ENCODE results near the gene PTDSS2. TPM values are rescaled to one million over a fixed set of nuclear protein-coding genes. Genes with fewer than 3 reads are reported as not detected.
A peak's percentile ranks its signal among the peaks of the same experiment; 100 is the strongest.
"Not testable (repeated sequence)": the region's sequence is repeated elsewhere in the genome, so short reads cannot be mapped to it uniquely, and the experiment has no call there.

PTDSS2 gene
- total RNA-seq, 1 experiment from 2014 or later = 34.4 TPM

DNA sequence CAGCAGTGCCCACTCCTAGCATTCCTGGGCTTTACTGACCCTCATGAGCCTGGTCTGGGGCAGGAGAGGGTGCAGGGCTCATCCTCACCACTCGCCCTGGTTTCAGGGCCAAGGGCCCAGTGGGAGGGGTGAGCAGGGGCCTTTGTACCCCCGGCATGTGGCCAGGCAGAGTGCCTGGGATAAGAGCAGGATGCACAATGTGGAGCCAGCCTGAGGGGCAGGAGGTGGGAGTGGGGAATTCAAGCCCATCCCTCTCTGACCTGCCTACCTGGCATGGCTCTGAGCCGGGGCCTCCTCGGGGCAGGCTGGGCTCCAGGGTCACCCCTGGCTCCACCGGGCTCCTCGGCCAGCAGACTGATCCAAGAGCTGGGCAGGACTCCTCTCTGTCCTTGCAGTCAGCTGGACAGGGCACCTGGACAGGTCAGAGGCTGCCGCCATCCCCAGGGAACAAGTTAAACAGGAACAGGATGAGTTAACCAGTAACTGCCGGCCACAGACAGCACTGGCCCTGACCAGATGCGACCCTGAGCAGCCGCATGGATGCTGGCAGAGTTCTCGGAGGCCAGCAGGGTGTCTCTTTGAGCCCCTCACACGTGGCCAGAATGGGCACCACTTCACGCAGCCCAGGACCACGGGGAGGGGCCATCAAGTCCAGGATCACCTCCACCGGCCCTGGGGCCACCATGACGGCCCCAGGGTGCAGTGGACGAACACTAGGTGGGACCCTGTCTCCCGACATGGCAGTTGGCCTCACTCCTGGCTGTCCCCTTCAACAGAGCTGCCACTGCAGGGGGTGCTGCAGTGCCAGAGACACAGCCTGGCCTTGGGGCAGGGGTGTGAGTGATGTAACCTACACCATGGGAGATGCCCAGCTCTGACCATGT, 40.2 kb upstream of the PTDSS2 start:
- Histone ChIP-seq H3K9me3 (replicated peaks) (no peaks in the 10 kb centered on the region), H3K36me3 (no peaks in the 10 kb centered on the region), H3K4me1 (no peaks in the 10 kb centered on the region), H3K27ac (no peak overlapping the region), H3K27me3 (no peaks in the 10 kb centered on the region), H3K4me3 (no peak overlapping the region)
- DNase-seq = no peak

DNA sequence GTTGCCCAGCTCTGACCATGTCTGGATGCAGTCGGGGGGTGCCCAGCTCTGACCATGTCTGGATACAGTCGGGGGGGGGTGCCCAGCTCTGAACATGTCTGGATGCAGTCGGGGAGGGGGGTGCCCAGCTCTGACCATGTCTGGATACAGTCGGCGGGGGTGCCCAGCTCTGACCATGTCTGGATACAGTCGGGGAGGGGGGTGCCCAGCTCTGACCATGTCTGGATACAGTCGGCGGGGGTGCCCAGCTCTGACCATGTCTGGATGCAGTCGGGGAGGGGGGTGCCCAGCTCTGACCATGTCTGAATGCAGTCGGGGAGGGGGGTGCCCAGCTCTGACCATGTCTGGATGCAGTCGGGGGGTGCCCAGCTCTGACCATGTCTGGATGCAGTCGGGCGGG, 39.4 kb upstream of the PTDSS2 start:
- H3K9me3 ChIP-seq (replicated peaks); H3K36me3 ChIP-seq; DNase-seq; H3K27ac ChIP-seq; H3K4me1 ChIP-seq; H3K27me3 ChIP-seq; H3K4me3 ChIP-seq: not testable (repeated sequence)

DNA sequence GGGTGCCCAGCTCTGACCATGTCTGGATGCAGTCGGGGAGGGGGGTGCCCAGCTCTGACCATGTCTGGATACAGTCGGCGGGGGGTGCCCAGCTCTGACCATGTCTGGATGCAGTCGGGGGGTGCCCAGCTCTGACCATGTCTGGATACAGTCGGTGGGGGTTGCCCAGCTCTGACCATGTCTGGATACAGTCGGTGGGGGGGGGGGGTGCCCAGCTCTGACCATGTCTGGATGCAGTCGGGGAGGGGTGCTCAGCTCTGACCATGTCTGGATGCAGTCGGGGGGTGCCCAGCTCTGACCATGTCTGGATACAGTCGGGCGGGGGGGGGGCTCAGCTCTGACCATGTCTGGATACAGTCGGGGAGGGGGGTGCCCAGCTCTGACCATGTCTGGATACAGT, 38.6 kb upstream of the PTDSS2 start:
- not testable (repeated sequence) for H3K27ac ChIP-seq; H3K4me1 ChIP-seq; H3K9me3 ChIP-seq (replicated peaks); DNase-seq; H3K36me3 ChIP-seq; H3K4me3 ChIP-seq; H3K27me3 ChIP-seq

DNA sequence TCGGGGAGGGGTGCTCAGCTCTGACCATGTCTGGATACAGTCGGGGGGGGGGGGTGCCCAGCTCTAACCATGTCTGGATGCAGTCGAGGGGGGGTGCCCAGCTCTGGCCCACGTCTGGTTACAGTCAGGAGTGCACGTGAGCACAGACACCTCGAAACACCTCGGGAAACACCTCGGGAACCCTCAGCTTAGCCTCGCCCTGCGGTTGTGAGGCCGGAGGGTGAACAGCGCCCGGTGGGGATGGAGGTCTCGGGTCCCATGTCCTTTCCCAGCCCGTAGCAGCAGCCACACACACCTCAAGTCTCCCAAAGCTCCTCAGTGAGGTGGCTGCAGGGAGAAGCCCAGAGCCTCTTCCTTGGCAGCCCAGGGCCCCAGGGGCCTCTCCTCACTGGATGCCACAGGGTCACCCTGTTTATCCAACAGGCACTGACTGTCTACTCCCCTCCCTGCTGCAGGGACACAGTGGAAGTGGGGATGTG, 37.4 kb upstream of the PTDSS2 start:
- no peaks in the 10 kb centered on the region for H3K9me3 ChIP-seq (replicated peaks)
- H3K4me3 ChIP-seq = no peak overlapping the region
- H3K27me3 ChIP-seq = no peaks in the 10 kb centered on the region
- no peaks in the 10 kb centered on the region for H3K36me3 ChIP-seq
- H3K4me1 ChIP-seq = no peaks in the 10 kb centered on the region
- no peak overlapping the region for H3K27ac ChIP-seq
- DNase-seq = no peak

DNA sequence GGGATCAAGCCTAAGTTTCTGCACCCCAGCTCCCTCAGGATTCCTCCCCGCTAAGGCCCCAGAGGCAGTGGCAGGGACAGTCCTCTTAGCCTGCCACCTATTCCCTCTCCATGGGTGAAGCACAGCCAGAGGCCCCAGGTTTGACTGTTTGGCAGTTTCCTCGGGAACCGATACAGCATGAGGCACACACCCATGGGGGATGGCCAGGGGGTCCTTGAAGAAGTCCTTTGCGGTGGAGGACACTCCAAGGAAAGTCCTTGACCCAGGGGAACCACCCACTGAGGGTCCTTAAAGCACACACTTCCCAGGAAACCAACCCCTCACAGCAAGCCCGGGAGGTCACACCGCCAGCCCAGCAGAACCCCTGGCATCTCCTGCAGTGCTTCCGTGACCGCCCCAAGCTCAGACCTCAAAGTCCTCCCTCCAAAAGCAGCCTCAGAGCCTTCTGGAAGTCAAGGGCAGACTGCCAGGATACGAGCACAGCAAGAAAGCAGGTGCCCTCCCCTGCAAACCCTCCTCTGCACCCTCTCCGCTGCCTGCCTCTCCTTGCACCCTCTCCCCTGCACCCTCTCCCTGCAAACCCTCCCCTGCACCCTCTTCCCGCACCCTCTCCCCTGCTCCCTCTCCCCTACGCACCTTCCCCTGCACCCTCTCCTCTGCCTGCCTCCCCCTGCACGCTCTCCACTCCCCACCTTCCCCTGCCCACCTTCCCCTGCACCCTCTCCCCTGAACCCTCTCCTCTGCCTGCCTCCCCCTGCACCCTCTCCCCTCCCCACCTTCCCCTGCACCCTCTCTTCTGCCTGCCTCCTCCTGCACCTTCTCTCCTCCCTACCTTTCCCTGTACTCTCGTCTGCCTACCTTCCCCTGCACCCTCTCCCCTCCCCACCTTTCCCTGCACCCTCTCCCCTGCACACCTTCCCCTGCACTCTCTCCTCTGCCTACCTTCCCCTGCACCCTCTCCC, 36.7 kb upstream of the PTDSS2 start:
- no peaks in the 10 kb centered on the region for H3K36me3 ChIP-seq
- no peak overlapping the region for H3K4me3 ChIP-seq
- H3K9me3 ChIP-seq (replicated peaks) = no peaks in the 10 kb centered on the region
- H3K27me3 ChIP-seq = no peaks in the 10 kb centered on the region
- no peak overlapping the region for H3K27ac ChIP-seq
- H3K4me1 ChIP-seq = no peaks in the 10 kb centered on the region
- DNase-seq = peak in 1 of 2 experiments; percentile 17

DNA sequence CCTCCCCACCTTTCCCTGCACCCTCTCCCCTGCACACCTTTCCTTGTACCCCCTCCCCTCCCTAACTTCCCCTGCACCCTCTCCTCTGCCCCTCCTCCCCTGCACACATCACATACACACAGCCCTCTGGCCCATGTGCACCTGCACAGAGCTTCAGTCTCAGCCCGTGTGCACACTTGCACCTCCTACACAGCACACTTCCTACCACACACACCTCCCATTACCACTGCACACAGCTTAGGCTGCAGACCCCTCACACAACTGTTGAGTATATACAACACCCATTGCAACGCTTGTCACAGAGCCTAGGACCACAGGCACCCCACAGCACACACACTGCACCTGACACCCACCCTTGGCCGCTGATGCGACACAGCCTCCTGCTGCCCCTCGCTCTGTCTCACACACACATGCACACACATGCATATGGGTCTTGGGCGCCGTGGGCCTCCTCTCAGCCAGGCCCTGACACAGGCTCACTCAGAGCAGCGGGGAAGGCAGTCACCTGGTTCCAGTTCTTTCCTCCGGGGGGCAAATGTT, 35.7 kb upstream of the PTDSS2 start:
- H3K36me3 ChIP-seq = no peaks in the 10 kb centered on the region
- DNase-seq = no peak
- H3K4me3 ChIP-seq = no peak overlapping the region
- H3K27me3 ChIP-seq = no peaks in the 10 kb centered on the region
- no peaks in the 10 kb centered on the region for H3K9me3 ChIP-seq (replicated peaks)
- no peaks in the 10 kb centered on the region for H3K4me1 ChIP-seq
- no peak overlapping the region for H3K27ac ChIP-seq

DNA sequence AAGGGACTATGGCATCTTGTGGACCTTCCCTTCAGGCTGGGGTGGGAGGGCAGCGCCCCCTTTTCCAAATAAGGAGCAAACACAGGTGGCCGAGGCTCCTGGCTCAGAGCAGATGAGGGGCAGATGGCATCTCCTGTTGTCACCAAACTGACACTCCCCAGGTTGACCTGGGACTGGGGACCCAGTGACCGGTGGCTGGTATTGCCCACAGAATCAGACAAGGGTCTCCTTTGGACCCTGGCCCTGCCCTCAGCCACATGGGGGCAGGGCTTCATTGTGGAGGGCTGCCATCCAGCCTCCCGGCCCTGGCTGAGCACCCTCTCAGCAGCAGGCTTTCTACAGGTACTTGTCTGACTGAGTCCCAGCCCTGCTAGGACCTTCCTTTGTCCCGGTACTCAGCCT, 34.4 kb upstream of the PTDSS2 start:
- no peak overlapping the region for H3K4me3 ChIP-seq
- DNase-seq = no peak
- H3K27ac ChIP-seq = no peak overlapping the region
- no peaks in the 10 kb centered on the region for H3K36me3 ChIP-seq
- H3K9me3 ChIP-seq (replicated peaks) = no peaks in the 10 kb centered on the region
- no peaks in the 10 kb centered on the region for H3K4me1 ChIP-seq
- no peaks in the 10 kb centered on the region for H3K27me3 ChIP-seq

DNA sequence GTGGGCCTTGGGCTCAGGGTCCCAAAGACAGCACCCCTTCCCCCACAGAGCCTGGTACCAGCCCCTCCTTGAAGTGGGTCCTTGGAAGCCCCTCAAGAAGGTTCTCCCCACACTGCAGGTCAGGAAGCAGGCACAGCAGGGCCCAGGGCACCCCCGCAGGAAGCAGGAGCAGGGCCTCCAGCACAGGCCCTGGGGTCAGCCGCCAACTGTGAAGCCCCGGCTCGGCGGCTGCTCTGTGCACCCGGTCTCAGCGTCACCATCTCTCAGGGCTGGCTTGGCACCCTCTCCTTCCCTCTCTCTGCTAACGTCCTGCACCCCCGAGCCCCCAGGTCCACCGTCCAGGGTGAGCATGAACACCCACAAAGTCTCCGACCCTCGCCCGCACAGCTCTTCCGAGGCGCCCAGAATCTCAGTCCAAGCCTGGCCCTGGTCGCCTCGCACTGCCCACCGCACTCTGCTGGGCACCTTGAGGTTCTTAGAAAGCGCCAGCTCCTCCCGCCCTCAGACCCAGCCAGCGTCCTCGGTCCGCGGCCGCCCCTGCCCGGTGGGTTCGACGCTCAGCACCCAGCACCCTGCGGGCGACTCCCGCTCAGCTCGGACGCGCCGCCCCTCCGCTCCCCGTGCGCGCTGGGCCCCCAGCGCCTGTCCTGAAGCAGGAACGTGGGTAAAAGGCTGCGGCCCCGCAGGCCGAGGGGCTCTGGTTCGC, 33.9 kb upstream of the PTDSS2 start:
- Histone ChIP-seq H3K27me3 (no peaks in the 10 kb centered on the region), H3K36me3 (no peaks in the 10 kb centered on the region), H3K4me1 (no peaks in the 10 kb centered on the region), H3K4me3 (no peak overlapping the region), H3K9me3 (replicated peaks) (no peaks in the 10 kb centered on the region), H3K27ac (no peak overlapping the region)
- no peak for DNase-seq

DNA sequence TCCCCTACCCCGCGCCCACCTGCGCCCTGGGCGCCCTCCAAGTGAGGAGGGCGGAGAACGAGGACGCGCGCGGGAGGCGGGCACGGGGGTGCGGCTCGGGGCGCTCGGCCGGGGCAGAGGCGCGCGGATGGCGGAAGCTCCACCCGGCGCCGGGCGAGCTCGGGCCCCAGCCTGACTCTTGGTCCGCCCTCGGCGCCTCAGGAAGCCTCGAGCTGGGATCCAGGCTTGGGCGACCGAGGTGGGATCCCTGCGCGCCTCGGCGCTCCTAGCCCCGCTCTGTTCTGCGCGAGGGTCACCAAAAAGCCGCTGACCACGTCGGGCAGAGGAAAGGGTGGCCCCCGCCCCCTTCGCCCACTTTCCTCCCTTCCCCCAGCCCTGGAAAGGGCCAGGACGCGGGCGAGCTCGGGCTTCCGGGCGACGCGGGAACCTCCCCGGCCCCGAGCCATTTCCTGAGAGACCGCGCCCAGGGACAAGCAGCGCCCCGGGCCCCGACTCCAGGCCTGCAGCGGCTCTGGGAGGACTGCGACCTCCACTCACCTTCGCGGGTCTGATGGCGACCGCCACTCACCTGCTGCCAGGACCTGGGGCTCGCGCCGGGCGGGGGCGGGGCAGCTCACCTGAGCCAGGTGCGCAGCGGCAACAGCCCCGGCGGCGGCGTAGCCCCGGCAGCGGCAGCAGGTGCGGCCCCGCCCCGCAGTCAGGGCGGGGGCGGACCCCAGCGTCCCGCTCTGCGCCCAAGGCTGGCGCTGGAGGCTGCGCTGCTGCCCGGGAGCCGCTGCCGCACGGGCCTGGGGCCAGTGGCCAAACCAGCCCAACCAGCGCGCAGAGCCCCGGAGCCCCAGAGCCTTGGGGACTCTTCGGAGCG, 33.1 kb upstream of the PTDSS2 start:
- Histone ChIP-seq H3K27me3 (no peaks in the 10 kb centered on the region), H3K27ac (no peak overlapping the region), H3K4me1 (no peaks in the 10 kb centered on the region), H3K36me3 (no peaks in the 10 kb centered on the region), H3K9me3 (replicated peaks) (no peaks in the 10 kb centered on the region), H3K4me3 (no peak overlapping the region)
- no peak for DNase-seq

DNA sequence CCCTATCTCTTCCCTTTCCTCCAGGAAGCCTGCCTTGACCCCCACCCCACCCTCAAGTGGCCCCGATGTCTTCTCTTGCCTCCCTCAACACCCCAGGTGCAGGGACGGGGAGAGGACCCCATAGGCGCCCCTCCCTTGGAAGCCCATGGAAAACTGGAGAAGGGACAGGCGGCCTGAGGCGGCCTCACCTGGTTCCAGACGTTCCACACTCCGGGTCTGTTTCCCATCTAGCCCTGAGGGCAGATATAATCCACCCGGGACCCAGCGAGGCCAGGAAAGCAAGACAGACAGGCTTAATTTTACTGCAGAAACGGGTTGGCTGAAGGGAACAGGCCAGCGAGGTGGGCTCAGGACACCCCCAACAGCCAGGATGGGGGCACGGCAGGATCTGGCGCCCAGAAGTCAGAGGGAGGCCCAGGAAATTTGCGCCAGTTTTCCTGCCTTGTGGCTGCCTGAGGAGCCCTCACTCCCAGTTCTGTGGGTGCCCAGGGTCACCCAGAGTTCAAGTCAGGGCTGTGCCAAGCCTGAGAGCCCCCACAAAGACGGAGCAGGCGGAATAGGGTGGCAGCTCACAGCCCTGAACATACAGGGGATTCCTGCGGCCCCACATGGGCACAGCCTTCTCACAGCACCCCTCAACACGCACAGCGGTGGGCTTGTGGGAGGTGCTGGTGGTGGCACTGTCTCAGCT, 32.3 kb upstream of the PTDSS2 start:
- Histone ChIP-seq H3K27ac (no peak overlapping the region), H3K9me3 (replicated peaks) (no peaks in the 10 kb centered on the region), H3K4me3 (no peak overlapping the region), H3K27me3 (no peaks in the 10 kb centered on the region), H3K36me3 (no peaks in the 10 kb centered on the region), H3K4me1 (no peaks in the 10 kb centered on the region)
- no peak for DNase-seq

DNA sequence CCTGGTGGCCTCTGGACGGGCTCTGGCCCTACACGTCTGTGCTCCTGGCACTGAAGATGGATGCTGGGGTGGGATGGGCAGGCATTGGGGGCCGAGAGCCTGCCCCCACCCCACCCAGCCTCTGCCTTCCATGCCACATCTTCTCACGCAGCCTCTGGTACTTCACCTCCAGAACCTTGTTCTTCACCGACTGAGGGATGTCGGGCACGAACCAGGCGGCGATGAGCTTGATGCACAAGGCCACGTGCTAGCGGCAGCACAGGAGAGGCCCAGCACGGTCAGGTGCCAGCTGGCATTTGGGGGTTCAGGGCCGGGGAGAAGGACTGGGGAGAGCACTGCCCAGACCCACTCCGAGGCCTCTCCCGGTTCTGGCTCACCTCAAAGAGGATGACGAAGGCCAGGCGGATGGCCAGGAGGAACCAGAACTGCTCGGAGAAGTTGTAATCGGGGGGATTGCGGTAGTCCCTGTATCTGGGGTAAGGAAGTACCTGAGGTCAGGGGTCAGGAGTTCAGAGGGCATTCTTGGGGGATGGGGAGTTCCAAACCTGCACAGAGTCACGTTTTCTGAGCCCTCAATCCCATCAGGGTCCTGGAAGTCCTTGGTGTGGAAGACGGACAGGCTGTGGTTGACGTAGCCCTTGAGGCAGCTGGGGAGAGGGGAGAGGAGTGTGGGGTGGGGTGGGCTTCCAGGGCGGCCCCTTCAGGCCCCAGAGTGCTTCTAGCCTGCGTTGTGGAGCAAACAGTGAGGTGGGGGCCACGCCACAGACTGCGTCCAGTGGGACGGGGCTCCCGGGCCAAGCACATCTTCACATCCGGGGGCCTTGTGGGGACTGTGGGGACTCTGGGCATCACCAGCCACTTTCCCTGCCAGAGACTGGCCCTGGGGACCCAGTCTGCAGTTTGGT, 31.5 kb upstream of the PTDSS2 start:
- H3K27ac ChIP-seq = no peak overlapping the region
- no peak overlapping the region for H3K4me3 ChIP-seq
- no peaks in the 10 kb centered on the region for H3K4me1 ChIP-seq
- no peaks in the 10 kb centered on the region for H3K36me3 ChIP-seq
- no peaks in the 10 kb centered on the region for H3K27me3 ChIP-seq
- H3K9me3 ChIP-seq (replicated peaks) = no peaks in the 10 kb centered on the region
- no peak for DNase-seq

DNA sequence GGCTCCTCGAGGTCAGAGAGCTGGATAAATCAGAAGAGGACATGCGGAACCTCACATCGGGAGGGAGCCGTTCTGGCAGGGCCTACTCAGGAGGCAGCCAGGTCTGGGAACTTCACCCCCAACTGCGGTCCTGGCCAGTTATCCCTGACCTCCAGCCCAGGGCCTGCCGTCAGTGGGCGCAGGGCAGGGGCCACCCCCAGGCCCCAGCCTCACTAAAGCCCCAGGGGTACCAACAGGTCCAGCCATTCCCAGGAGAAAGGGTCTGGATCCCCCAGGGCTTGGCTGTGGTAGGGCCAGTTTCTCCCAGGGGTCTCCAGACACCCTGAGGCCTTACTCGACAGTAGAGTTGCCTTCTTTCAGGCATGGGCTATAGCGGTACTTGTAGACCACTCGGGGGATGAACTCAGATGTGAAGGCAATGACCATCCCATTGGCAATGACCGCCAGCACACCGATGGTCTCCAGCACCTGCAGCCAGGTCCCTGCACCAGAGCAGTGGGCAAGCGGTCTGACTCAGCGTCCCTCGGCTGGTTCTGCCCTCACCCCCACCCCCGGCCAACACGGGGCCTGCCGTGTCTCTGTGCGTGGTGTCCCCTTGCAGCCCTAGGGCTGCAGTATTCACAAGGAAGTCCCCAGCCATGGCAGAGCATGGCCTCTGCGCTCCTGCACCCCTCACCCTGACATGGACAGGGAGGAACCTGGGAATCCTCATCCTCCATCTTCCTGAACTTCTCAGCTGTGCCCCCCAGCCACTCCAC, 30.7 kb upstream of the PTDSS2 start:
- Histone ChIP-seq H3K36me3 (no peaks in the 10 kb centered on the region), H3K4me3 (no peak overlapping the region), H3K4me1 (no peaks in the 10 kb centered on the region), H3K27ac (no peak overlapping the region), H3K27me3 (no peaks in the 10 kb centered on the region), H3K9me3 (replicated peaks) (no peaks in the 10 kb centered on the region)
- DNase-seq = no peak
